ENCODE measurements around the gene P2RY13. TPM values are rescaled to one million over a fixed set of nuclear protein-coding genes. Genes with fewer than 3 reads are reported as not detected.

Gene P2RY13
- total and polyA plus RNA-seq, 9 donors = 0.38 to 1.7 (median 1.1) TPM

DNA sequence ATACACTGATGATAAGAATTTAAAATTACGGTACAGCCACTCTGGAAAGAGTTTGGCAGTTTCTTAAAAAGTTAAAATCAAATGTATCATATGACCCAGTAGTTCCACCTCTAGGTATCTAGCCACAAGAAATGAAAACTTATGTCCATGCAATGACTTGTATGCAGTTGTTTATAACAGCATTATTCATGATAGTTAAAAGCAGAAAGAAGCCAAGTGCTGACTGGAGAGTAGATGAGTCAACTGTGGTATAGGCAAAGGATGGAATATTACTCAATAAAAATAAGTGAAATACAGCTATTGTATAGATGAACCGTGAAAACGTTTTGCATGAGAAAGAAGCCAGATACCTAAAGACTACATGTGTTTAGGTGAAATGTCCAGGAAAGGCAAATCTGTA is 27.6 kb downstream of the P2RY13 start:
- H3K4me3 ChIP-seq (ENCODE audit: low read length) = no peak overlapping the region
- WGBS (ENCODE audit: insufficient coverage) = 70% methylated on average over 2 of the region's 3 CpGs
- no peaks in the 10 kb centered on the region for H3K27me3 ChIP-seq (ENCODE audit: control insufficient read depth, insufficient read depth, low read length)
- no peak overlapping the region for H3K27ac ChIP-seq (ENCODE audit: low read length)
- no peaks in the 10 kb centered on the region for H3K4me1 ChIP-seq (ENCODE audit: control insufficient read depth, insufficient read depth, low read length)
- H3K9me3 ChIP-seq (replicated peaks; ENCODE audit: control insufficient read depth, low read depth, low read length) = no peaks in the 10 kb centered on the region
- DNase-seq = no peak
- no peaks in the 10 kb centered on the region for H3K36me3 ChIP-seq (ENCODE audit: control insufficient read depth, insufficient read depth, low read length)

DNA sequence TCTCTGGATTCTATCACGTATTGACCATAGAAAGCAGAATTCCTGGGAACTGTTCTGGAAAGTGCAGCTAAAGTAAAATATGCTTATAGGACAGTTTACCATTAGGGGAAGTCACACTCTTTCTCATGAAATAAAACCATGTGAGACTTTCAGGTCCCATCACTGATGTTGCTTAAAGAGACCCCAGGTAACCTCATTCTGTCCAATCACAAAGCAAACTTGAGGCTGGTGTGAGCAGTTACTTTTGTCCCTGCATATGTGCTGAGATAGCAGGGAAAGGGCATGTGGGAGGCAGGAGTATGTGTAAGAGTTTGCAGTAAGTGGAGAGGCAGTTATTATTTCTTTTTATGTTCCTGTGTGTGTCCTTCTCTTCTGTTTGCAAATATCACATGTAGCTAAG is 28.8 kb downstream of the P2RY13 start:
- Histone ChIP-seq H3K36me3 (ENCODE audit: control insufficient read depth, insufficient read depth, low read length) (no peaks in the 10 kb centered on the region), H3K27me3 (ENCODE audit: control insufficient read depth, insufficient read depth, low read length) (no peaks in the 10 kb centered on the region), H3K27ac (ENCODE audit: low read length) (no peak overlapping the region), H3K4me1 (ENCODE audit: control insufficient read depth, insufficient read depth, low read length) (no peaks in the 10 kb centered on the region), H3K9me3 (replicated peaks; ENCODE audit: control insufficient read depth, low read depth, low read length) (no peaks in the 10 kb centered on the region), H3K4me3 (ENCODE audit: low read length) (no peak overlapping the region)
- WGBS (ENCODE audit: insufficient coverage) = no CpG with 5 or more reads among the region's 1 CpG
- no peak for DNase-seq

DNA sequence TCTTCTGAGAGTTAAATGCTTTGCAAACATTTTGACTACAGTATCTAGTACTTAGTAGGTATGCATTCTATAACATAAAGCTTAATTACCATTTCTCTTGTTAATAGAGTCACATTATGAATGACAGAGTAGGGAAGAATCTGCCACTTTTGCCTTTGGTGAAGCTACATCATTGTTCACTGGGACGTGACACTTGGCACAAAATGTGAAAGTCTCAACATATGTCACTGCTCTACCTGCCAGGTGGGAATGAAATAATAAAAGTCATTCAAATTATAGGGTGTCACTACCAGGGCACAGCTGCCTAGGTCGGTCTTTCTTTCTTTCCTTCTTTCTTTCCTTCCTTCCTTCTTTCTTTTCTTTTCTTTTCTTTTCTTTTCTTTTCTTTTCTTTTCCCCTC is 30.3 kb downstream of the P2RY13 start:
- 80% methylated on average over 2 of the region's 2 CpGs for WGBS (ENCODE audit: insufficient coverage)
- H3K36me3 ChIP-seq (ENCODE audit: control insufficient read depth, insufficient read depth, low read length) = no peaks in the 10 kb centered on the region
- no peak overlapping the region for H3K27ac ChIP-seq (ENCODE audit: low read length)
- DNase-seq = no peak
- no peaks in the 10 kb centered on the region for H3K27me3 ChIP-seq (ENCODE audit: control insufficient read depth, insufficient read depth, low read length)
- no peak overlapping the region for H3K4me3 ChIP-seq (ENCODE audit: low read length)
- H3K4me1 ChIP-seq (ENCODE audit: control insufficient read depth, insufficient read depth, low read length) = no peaks in the 10 kb centered on the region
- H3K9me3 ChIP-seq (replicated peaks; ENCODE audit: control insufficient read depth, low read depth, low read length) = no peaks in the 10 kb centered on the region

DNA sequence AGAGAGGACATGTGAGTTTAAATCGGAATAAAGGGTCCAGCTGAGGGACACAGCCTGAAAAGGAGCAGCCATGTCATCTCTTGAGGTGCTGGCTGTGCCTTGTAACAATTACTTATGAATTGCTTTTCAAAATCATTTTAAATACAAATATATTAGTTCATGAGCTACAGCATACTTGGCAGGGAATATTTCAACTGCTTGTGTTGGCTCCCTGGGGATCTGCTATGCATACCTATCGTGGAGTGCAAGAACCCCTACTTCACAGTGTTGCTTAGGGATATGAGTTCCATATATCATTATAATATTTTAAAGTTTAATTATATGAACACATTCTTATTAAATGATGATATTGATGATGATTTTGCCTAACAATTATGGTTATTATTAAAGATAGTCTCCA is 31.9 kb downstream of the P2RY13 start:
- Histone ChIP-seq H3K4me1 (ENCODE audit: control insufficient read depth, insufficient read depth, low read length) (no peaks in the 10 kb centered on the region), H3K27ac (ENCODE audit: low read length) (no peak overlapping the region), H3K27me3 (ENCODE audit: control insufficient read depth, insufficient read depth, low read length) (no peaks in the 10 kb centered on the region), H3K4me3 (ENCODE audit: low read length) (no peak overlapping the region), H3K9me3 (replicated peaks; ENCODE audit: control insufficient read depth, low read depth, low read length) (no peaks in the 10 kb centered on the region), H3K36me3 (ENCODE audit: control insufficient read depth, insufficient read depth, low read length) (no peaks in the 10 kb centered on the region)
- DNase-seq = no peak
- no CpG with 5 or more reads among the region's 2 CpGs for WGBS (ENCODE audit: insufficient coverage)

DNA sequence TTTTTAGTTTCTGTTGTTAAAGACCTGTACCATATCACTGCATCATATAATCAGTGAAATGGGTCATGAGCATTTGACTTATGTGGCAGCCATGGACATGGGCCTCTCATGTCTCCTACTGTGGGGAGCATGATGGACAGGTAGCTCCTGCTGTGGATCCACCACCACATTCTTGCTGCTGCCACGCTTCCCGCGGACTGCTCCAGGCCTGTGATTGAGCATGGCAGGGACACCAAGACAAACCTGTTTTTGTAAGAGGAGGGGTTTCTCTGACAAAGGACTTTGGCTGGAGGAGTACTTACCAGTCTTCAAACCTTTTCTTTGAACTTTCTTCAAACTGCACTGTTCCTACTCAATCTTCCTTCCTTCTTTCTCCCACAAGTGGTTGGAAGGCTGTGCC is 33.1 kb downstream of the P2RY13 start:
- WGBS (ENCODE audit: insufficient coverage) = no CpG with 5 or more reads among the region's 3 CpGs
- no peak overlapping the region for H3K4me3 ChIP-seq (ENCODE audit: low read length)
- DNase-seq = no peak
- H3K27me3 ChIP-seq (ENCODE audit: control insufficient read depth, insufficient read depth, low read length) = no peaks in the 10 kb centered on the region
- no peak overlapping the region for H3K27ac ChIP-seq (ENCODE audit: low read length)
- no peaks in the 10 kb centered on the region for H3K4me1 ChIP-seq (ENCODE audit: control insufficient read depth, insufficient read depth, low read length)
- no peaks in the 10 kb centered on the region for H3K9me3 ChIP-seq (replicated peaks; ENCODE audit: control insufficient read depth, low read depth, low read length)
- H3K36me3 ChIP-seq (ENCODE audit: control insufficient read depth, insufficient read depth, low read length) = no peaks in the 10 kb centered on the region

DNA sequence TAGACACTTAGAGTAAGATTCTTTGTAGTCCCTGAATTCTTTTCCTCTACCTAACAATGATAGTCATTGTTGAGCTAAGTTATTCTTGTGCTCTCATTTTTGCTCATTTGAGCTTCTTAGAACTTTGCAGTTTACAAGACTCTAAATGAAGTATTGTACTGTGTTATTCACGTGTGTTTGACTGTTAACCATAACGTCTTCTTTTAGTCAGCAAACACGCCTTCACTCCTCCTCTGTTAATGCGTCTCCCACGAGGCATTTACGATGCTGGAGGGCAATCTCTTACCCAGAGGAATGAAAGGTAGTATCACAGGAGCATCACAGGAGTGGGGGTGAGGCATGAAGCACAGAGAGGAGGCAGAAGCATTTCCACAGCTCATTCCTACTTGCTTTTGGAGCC is 36.2 kb downstream of the P2RY13 start:
- WGBS (ENCODE audit: insufficient coverage) = no CpG with 5 or more reads among the region's 6 CpGs
- Histone ChIP-seq H3K27me3 (ENCODE audit: control insufficient read depth, insufficient read depth, low read length) (no peaks in the 10 kb centered on the region), H3K4me3 (ENCODE audit: low read length) (no peak overlapping the region), H3K36me3 (ENCODE audit: control insufficient read depth, insufficient read depth, low read length) (no peaks in the 10 kb centered on the region), H3K9me3 (replicated peaks; ENCODE audit: control insufficient read depth, low read depth, low read length) (no peaks in the 10 kb centered on the region), H3K4me1 (ENCODE audit: control insufficient read depth, insufficient read depth, low read length) (no peaks in the 10 kb centered on the region), H3K27ac (ENCODE audit: low read length) (no peak overlapping the region)
- DNase-seq = no peak

- H3K4me3 ChIP-seq (ENCODE audit: low read length) = no peak overlapping the region
- H3K4me1 ChIP-seq (ENCODE audit: control insufficient read depth, insufficient read depth, low read length) = no peaks in the 10 kb centered on the region
- no peak overlapping the region for H3K27ac ChIP-seq (ENCODE audit: low read length)
- whole genome bisulfite sequencing (ENCODE audit: insufficient coverage) = no CpG with 5 or more reads among the region's 3 CpGs
- DNase-seq = peak; percentile 61
- H3K27me3 ChIP-seq (ENCODE audit: control insufficient read depth, insufficient read depth, low read length) = no peaks in the 10 kb centered on the region
- no peaks in the 10 kb centered on the region for H3K9me3 ChIP-seq (replicated peaks; ENCODE audit: control insufficient read depth, low read depth, low read length)
- no peaks in the 10 kb centered on the region for H3K36me3 ChIP-seq (ENCODE audit: control insufficient read depth, insufficient read depth, low read length)
Measured at GRCh38 chr3:151290673-151291072, 38.7 kb downstream of the P2RY13 start.

DNA sequence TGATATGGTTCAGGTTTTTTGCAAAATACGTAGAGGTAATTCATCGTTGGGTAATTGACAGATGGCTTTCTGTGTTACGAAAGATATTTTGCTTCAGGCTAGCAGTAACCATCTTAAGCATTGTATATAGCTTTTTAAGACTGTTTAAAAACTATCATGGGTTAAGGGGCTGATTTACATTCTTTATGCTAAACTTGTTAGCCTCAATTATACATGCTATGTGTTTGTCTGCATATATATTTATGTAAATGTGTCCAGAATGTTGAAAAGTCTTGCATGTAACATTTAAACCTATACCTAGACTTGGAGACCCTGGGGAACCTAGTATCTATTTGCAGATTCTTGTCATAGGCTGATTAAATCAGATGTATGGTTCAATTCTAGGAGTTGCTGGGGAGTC is 39.9 kb downstream of the P2RY13 start:
- no peaks in the 10 kb centered on the region for H3K36me3 ChIP-seq (ENCODE audit: control insufficient read depth, insufficient read depth, low read length)
- H3K4me1 ChIP-seq (ENCODE audit: control insufficient read depth, insufficient read depth, low read length) = no peaks in the 10 kb centered on the region
- no peak overlapping the region for H3K4me3 ChIP-seq (ENCODE audit: low read length)
- H3K9me3 ChIP-seq (replicated peaks; ENCODE audit: control insufficient read depth, low read depth, low read length) = no peaks in the 10 kb centered on the region
- no peaks in the 10 kb centered on the region for H3K27me3 ChIP-seq (ENCODE audit: control insufficient read depth, insufficient read depth, low read length)
- H3K27ac ChIP-seq (ENCODE audit: low read length) = no peak overlapping the region
- DNase-seq = no peak
- WGBS (ENCODE audit: insufficient coverage) = no CpG with 5 or more reads among the region's 3 CpGs

GRCh38 chr3:151285940-151286339 is 43.4 kb downstream of the P2RY13 start:
- Histone ChIP-seq H3K27me3 (ENCODE audit: control insufficient read depth, insufficient read depth, low read length) (no peaks in the 10 kb centered on the region), H3K9me3 (replicated peaks; ENCODE audit: control insufficient read depth, low read depth, low read length) (no peaks in the 10 kb centered on the region), H3K36me3 (ENCODE audit: control insufficient read depth, insufficient read depth, low read length) (no peaks in the 10 kb centered on the region), H3K4me3 (ENCODE audit: low read length) (no peak overlapping the region), H3K4me1 (ENCODE audit: control insufficient read depth, insufficient read depth, low read length) (no peaks in the 10 kb centered on the region), H3K27ac (ENCODE audit: low read length) (no peak overlapping the region)
- no peak for DNase-seq
- WGBS (ENCODE audit: insufficient coverage) = no CpG with 5 or more reads among the region's 1 CpG

DNA sequence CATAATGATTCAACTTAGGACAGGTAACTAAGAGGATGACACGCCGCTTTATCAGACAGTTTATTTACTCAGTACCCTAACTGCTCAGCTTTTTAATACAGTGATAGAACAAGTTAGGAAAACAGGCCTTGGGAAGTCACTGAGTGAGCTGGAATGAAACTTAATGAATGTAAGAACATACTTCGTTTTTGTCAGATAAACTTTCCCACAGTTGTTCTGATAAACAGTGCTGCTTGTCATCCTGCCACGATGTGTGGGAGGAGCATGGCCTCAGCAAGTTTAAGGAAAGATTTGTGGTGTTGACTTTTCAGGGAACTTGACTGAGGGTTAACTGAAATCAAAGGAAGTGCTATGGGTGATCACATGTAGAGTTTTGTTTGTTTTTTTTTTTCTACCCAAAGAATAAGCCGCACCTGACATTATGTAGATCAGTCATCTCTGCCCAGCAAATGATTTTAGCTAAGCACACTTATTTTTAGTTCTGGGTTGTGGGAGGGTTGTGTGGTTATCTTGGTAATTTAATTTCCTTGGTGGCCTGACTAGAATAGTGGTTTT is 45.4 kb downstream of the P2RY13 start:
- 53% methylated on average over 2 of the region's 5 CpGs for WGBS (ENCODE audit: insufficient coverage)
- Histone ChIP-seq H3K9me3 (replicated peaks; ENCODE audit: control insufficient read depth, low read depth, low read length) (no peaks in the 10 kb centered on the region), H3K36me3 (ENCODE audit: control insufficient read depth, insufficient read depth, low read length) (no peaks in the 10 kb centered on the region), H3K4me1 (ENCODE audit: control insufficient read depth, insufficient read depth, low read length) (no peaks in the 10 kb centered on the region), H3K4me3 (ENCODE audit: low read length) (no peak overlapping the region), H3K27me3 (ENCODE audit: control insufficient read depth, insufficient read depth, low read length) (no peaks in the 10 kb centered on the region), H3K27ac (ENCODE audit: low read length) (no peak overlapping the region)
- DNase-seq = peak; percentile 42

- no peak overlapping the region for H3K4me3 ChIP-seq (ENCODE audit: low read length)
- H3K27me3 ChIP-seq (ENCODE audit: control insufficient read depth, insufficient read depth, low read length) = no peaks in the 10 kb centered on the region
- DNase-seq = no peak
- H3K4me1 ChIP-seq (ENCODE audit: control insufficient read depth, insufficient read depth, low read length) = no peaks in the 10 kb centered on the region
- H3K27ac ChIP-seq (ENCODE audit: low read length) = no peak overlapping the region
- H3K36me3 ChIP-seq (ENCODE audit: control insufficient read depth, insufficient read depth, low read length) = no peaks in the 10 kb centered on the region
- H3K9me3 ChIP-seq (replicated peaks; ENCODE audit: control insufficient read depth, low read depth, low read length) = no peaks in the 10 kb centered on the region
- no CpG with 5 or more reads among the region's 4 CpGs for WGBS (ENCODE audit: insufficient coverage)
Measured at GRCh38 chr3:151283387-151283786, 46.0 kb downstream of the P2RY13 start.

Measured in muscle of leg (tissue), 11 donors.